ENCODE measurements around the gene XPR1.
A peak's percentile ranks its signal among the peaks of the same experiment; 100 is the strongest.

XPR1 gene

DNA sequence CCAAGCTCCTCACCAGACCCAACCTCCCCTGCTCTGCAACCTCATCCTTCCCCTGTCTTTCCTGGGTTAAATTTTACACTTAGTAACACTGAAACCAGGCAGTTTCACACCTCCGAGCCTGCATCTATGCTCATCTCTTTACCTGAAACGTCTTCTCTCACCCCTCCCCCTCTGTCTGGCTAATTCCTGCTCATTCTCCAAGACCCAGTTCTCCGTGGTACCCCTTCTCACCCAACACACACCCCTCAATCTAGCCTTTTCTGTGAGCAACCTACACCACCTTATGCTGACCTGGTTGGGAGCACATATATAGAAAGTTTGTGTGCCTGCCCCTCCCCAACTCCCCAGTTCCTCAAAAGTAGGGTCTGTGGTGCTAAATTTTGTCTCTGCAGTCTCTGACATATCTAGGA is 277.2 kb downstream of the XPR1 start:
- Histone ChIP-seq H3K27me3 (ENCODE audit: low read depth, low read length) (0 out of 2 replicates have a peak, but pooled peaks cover 2% of the 10 kb centered on the region), H3K4me3 (ENCODE audit: low read length) (peak overlapping the region; percentile 68), H3K4me1 (ENCODE audit: low read length) (peaks cover 68% of the 10 kb centered on the region), H3K9me3 (ENCODE audit: insufficient read depth, low read length) (no peaks in the 10 kb centered on the region), H3K4me2 (ENCODE audit: low read length) (peak overlapping the region; percentile 79), H3K27ac (ENCODE audit: low read length) (peak overlapping the region; percentile 86), H3K36me3 (replicated peaks; ENCODE audit: low read depth, low read length) (no peaks in the 10 kb centered on the region), H3K79me2 (ENCODE audit: low read length) (no peaks in the 10 kb centered on the region), H3K9ac (ENCODE audit: low read length) (peak overlapping the region; percentile 53; the same call in 1 of the 2 replicates), H2AFZ (ENCODE audit: low read depth, low read length) (no peak overlapping the region; the same call in 1 of the 2 replicates), H4K20me1 (ENCODE audit: insufficient read depth, low read length) (no peaks in the 10 kb centered on the region)
- TF ChIP-seq, protein P1, sequence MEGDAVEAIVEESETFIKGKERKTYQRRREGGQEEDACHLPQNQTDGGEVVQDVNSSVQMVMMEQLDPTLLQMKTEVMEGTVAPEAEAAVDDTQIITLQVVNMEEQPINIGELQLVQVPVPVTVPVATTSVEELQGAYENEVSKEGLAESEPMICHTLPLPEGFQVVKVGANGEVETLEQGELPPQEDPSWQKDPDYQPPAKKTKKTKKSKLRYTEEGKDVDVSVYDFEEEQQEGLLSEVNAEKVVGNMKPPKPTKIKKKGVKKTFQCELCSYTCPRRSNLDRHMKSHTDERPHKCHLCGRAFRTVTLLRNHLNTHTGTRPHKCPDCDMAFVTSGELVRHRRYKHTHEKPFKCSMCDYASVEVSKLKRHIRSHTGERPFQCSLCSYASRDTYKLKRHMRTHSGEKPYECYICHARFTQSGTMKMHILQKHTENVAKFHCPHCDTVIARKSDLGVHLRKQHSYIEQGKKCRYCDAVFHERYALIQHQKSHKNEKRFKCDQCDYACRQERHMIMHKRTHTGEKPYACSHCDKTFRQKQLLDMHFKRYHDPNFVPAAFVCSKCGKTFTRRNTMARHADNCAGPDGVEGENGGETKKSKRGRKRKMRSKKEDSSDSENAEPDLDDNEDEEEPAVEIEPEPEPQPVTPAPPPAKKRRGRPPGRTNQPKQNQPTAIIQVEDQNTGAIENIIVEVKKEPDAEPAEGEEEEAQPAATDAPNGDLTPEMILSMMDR (IDR thresholded peaks at IDR 0.05; ENCODE audit: low read depth, low read length) = no peak
- no peak for TF ChIP-seq EZH2phosphoT487 (IDR thresholded peaks at IDR 0.05; ENCODE audit: low read depth)

- Histone ChIP-seq H4K20me1 (ENCODE audit: insufficient read depth, low read length) (no peaks in the 10 kb centered on the region), H3K79me2 (ENCODE audit: low read length) (no peaks in the 10 kb centered on the region), H3K36me3 (replicated peaks; ENCODE audit: low read depth, low read length) (no peaks in the 10 kb centered on the region), H3K27me3 (ENCODE audit: low read depth, low read length) (0 out of 2 replicates have a peak, but pooled peaks cover 3% of the 10 kb centered on the region), H3K9me3 (ENCODE audit: insufficient read depth, low read length) (no peaks in the 10 kb centered on the region), H3K4me2 (ENCODE audit: low read length) (peak overlapping the region; percentile 79), H3K4me1 (ENCODE audit: low read length) (peaks cover 68% of the 10 kb centered on the region), H3K9ac (ENCODE audit: low read length) (peak overlapping the region; percentile 53), H3K4me3 (ENCODE audit: low read length) (peak overlapping the region; percentile 68), H2AFZ (ENCODE audit: low read depth, low read length) (no peak overlapping the region), H3K27ac (ENCODE audit: low read length) (peak overlapping the region; percentile 86)
- no peak for TF ChIP-seq EZH2phosphoT487 (IDR thresholded peaks at IDR 0.05; ENCODE audit: low read depth)
- TF ChIP-seq, protein P1 (IDR thresholded peaks at IDR 0.05; ENCODE audit: low read depth, low read length) = no peak
These were observed 277.7 kb downstream of the XPR1 start for GRCh38 chr1:180909462-180909976.

- H3K4me3 ChIP-seq (ENCODE audit: low read length) = peak overlapping the region; percentile 75
- peaks cover 58% of the 10 kb centered on the region for H3K4me1 ChIP-seq (ENCODE audit: low read length)
- no peaks in the 10 kb centered on the region for H3K79me2 ChIP-seq (ENCODE audit: low read length)
- no peak for TF ChIP-seq EZH2phosphoT487 (IDR thresholded peaks at IDR 0.05; ENCODE audit: low read depth)
- TF ChIP-seq, protein P1 (IDR thresholded peaks at IDR 0.05; ENCODE audit: low read depth, low read length) = no peak
- no peaks in the 10 kb centered on the region for H3K36me3 ChIP-seq (replicated peaks; ENCODE audit: low read depth, low read length)
- 0 out of 2 replicates have a peak, but pooled peaks cover 3% of the 10 kb centered on the region for H3K27me3 ChIP-seq (ENCODE audit: low read depth, low read length)
- peak overlapping the region; percentile 12 for H3K27ac ChIP-seq (ENCODE audit: low read length)
- H3K4me2 ChIP-seq (ENCODE audit: low read length) = peak overlapping the region; percentile 85
- no peaks in the 10 kb centered on the region for H3K9me3 ChIP-seq (ENCODE audit: insufficient read depth, low read length)
- H3K9ac ChIP-seq (ENCODE audit: low read length) = peak overlapping the region; percentile 75
- peak overlapping the region; percentile 44 for H2AFZ ChIP-seq (ENCODE audit: low read depth, low read length)
- no peaks in the 10 kb centered on the region for H4K20me1 ChIP-seq (ENCODE audit: insufficient read depth, low read length)
These were observed 279.9 kb downstream of the XPR1 start for GRCh38 chr1:180911640-180912191.

DNA sequence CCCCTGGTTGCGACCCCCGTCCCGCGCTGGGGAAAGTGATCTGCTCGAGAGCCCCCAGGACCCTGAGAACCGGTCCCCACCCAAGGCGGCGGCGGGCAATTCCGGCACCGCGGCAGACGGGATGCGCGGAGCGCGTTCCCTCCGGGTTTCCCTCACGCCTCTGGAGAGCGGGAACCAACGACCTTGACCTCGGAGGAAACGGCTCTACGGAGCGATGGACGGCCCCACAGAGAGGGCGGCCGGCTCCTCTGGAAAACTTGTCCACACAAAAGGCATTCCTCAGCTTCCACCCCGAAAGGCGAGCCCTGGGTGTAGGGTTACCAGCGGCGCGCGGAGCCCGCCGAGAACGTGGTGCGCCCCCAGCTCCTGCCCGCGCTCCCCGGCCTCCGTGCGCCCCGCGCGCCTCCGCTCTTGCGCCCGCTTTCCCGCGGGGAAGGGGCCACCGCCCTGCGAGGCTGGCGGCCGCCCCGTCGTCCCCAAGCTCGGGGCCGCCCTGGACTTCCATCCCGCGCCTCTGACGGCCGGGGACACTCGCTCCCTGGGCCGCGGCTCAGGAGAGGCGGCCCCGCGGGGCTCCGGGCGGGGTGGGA is 280.5 kb downstream of the XPR1 start:
- H3K36me3 ChIP-seq (replicated peaks; ENCODE audit: low read depth, low read length) = no peaks in the 10 kb centered on the region
- H3K4me2 ChIP-seq (ENCODE audit: low read length) = peak overlapping the region; percentile 85
- peak overlapping the region; percentile 44 for H2AFZ ChIP-seq (ENCODE audit: low read depth, low read length)
- TF ChIP-seq, protein P1 (IDR thresholded peaks at IDR 0.05; ENCODE audit: low read depth, low read length) = no peak
- TF ChIP-seq EZH2phosphoT487 (IDR thresholded peaks at IDR 0.05; ENCODE audit: low read depth) = no peak
- no peaks in the 10 kb centered on the region for H4K20me1 ChIP-seq (ENCODE audit: insufficient read depth, low read length)
- H3K27me3 ChIP-seq (ENCODE audit: low read depth, low read length) = 0 out of 2 replicates have a peak, but pooled peaks cover 3% of the 10 kb centered on the region
- H3K9me3 ChIP-seq (ENCODE audit: insufficient read depth, low read length) = no peaks in the 10 kb centered on the region
- H3K27ac ChIP-seq (ENCODE audit: low read length) = peak overlapping the region; percentile 12
- peak overlapping the region; percentile 75 for H3K4me3 ChIP-seq (ENCODE audit: low read length)
- H3K79me2 ChIP-seq (ENCODE audit: low read length) = no peaks in the 10 kb centered on the region
- peak overlapping the region; percentile 75 for H3K9ac ChIP-seq (ENCODE audit: low read length)
- peaks cover 58% of the 10 kb centered on the region for H3K4me1 ChIP-seq (ENCODE audit: low read length)
